ENCODE measurements around the gene MLH3.

MLH3 gene

DNA sequence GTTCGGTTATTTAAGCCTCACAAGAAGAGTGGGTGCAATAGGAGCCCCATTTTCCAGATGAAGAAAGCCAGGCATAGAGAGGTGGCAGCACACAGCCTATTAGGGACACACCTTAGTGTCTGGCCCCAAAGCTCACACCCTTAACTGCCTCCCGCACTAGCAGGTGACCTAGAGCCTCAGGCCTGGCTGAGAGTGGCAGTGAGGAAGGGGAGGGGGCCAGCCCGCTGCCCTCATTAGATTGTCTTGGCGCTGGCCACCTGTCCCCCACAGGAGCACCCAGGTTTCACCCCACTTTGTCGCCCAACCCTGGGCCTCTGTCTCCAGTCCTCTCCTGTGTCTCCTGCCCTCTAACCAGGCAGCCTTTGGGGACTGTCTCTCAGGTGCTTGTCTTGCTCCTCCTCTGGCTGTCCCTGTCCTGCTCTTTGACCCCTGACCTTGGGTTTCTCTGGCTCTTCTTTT, 77.3 kb downstream of the MLH3 start:
- TF ChIP-seq REST (IDR thresholded peaks at IDR 0.05; ENCODE audit: insufficient read depth in 1 of 2, low read depth in 2 of 2, low read length in 2 of 2) (no peak), FOXP2 (optimal IDR thresholded peaks at IDR 0.05; ENCODE audit: borderline replicate concordance, extremely low read depth, extremely low read length, insufficient read depth) (no peak), POLR2AphosphoS5 (IDR thresholded peaks at IDR 0.05; ENCODE audit: low read depth, low read length) (no peak), SIN3A (IDR thresholded peaks at IDR 0.05; ENCODE audit: borderline replicate concordance, insufficient read depth, low read length) (no peak), TAF1 (IDR thresholded peaks at IDR 0.05; ENCODE audit: borderline replicate concordance, insufficient read depth, low read length) (no peak)

DNA sequence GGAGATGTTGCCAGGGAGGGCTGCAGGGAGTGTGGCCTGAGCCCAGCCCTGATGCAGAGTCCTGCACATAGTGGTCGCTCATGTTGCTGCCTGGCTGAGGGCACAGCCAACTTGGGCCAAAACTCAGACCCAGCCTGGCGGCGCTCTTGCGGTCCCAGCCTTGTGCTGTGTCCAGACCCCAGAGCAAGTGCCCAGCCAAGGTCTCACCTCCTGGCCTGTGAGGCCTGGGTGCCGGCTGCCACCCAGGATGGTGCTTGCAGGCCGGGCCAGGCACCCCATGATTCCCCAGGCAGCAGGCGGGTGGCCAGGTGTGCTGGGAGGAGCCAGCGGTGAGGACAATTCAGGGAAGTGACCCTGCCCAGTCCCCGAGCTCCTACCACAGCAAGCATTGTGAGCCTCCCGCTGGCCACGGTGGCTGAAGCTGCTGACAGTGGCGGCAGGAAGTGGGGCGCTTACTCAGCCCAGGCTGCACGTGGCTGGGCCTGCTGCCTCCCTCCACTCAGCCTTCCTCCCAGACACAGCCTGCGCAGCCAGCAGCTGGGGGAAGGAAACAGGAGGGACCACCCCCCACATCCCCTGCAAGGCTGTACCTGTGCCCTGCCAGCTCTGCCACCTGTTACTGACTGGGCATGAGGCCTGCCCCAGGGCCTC, 78.1 kb downstream of the MLH3 start:
- TF ChIP-seq TAF1 (IDR thresholded peaks at IDR 0.05; ENCODE audit: borderline replicate concordance, insufficient read depth, low read length) (no peak), REST (IDR thresholded peaks at IDR 0.05; ENCODE audit: insufficient read depth in 1 of 2, low read depth in 2 of 2, low read length in 2 of 2) (no peak), SIN3A (IDR thresholded peaks at IDR 0.05; ENCODE audit: borderline replicate concordance, insufficient read depth, low read length) (no peak), FOXP2 (optimal IDR thresholded peaks at IDR 0.05; ENCODE audit: borderline replicate concordance, extremely low read depth, extremely low read length, insufficient read depth) (no peak), POLR2AphosphoS5 (IDR thresholded peaks at IDR 0.05; ENCODE audit: low read depth, low read length) (no peak)

DNA sequence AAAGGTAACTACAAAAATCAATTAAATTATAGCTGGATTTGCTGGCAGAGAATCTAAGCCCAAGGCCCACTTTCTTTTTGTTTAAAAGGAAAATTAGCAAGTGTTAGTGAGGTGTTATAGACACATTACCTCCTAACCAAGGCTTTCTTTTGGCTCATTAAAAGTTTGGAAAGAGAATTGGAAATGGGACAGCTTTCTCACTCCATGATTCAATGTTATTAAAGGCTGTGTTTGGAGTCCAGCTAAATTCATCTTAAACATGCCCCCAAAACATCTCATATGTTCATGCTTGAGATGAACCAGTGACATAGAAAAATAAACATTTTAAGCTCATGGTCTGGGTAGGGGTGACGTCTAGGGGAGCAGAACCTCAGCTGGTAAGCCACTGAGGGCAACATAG, 82.5 kb downstream of the MLH3 start:
- TF ChIP-seq TAF1 (IDR thresholded peaks at IDR 0.05; ENCODE audit: borderline replicate concordance, insufficient read depth, low read length) = no peak
- TF ChIP-seq POLR2AphosphoS5 (IDR thresholded peaks at IDR 0.05; ENCODE audit: low read depth, low read length) = no peak
- TF ChIP-seq FOXP2 (optimal IDR thresholded peaks at IDR 0.05; ENCODE audit: borderline replicate concordance, extremely low read depth, extremely low read length, insufficient read depth) = no peak
- no peak for TF ChIP-seq REST (IDR thresholded peaks at IDR 0.05; ENCODE audit: insufficient read depth in 1 of 2, low read depth in 2 of 2, low read length in 2 of 2)
- no peak for TF ChIP-seq SIN3A (IDR thresholded peaks at IDR 0.05; ENCODE audit: borderline replicate concordance, insufficient read depth, low read length)

- no peak for TF ChIP-seq TAF1 (IDR thresholded peaks at IDR 0.05; ENCODE audit: borderline replicate concordance, insufficient read depth, low read length)
- no peak for TF ChIP-seq POLR2AphosphoS5 (IDR thresholded peaks at IDR 0.05; ENCODE audit: low read depth, low read length)
- no peak for TF ChIP-seq SIN3A (IDR thresholded peaks at IDR 0.05; ENCODE audit: borderline replicate concordance, insufficient read depth, low read length)
- TF ChIP-seq REST (IDR thresholded peaks at IDR 0.05; ENCODE audit: insufficient read depth in 1 of 2, low read depth in 2 of 2, low read length in 2 of 2) = no peak
- TF ChIP-seq FOXP2 (optimal IDR thresholded peaks at IDR 0.05; ENCODE audit: borderline replicate concordance, extremely low read depth, extremely low read length, insufficient read depth) = no peak
These were observed 85.6 kb downstream of the MLH3 start for GRCh38 chr14:74965486-74966153.
